Measurements from ENCODE around the gene HSPG2. TPM values are rescaled to one million over a fixed set of nuclear protein-coding genes. Genes with fewer than 3 reads are reported as not detected.

Gene HSPG2
- total RNA-seq, 1 donor from 2014 or later = 1,406 TPM

DNA sequence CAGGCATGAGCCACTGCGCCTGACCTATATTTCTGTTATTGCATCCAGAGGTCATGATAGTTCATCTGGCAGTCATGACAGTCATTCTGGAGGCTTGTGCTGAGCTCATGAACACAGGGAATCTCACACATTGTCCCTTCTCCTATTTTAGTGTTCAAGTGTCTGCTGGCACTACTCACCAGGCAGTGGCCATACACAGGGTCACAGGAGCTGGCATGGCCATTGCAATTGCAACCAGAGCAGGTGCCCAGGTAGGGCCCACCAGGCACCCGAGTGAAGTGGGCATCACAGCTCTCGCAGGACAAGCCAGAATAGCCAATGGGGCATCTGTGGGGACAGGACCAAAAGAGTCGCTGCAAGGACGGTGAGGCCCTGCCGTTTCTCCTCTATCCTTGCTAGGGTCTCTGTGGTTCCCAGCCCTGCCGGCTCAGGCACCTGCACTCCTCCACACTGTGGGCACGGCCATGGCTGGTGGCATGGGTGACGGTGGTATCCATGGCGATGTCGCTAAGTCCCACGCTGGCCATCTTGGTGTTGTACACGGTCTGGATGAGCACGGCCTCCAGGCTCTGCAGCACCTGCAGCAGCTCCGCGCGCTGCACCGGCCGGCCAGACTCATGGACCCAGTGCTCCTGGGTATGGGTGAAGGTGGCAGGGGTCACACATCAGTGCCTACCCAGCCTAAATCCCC is 57.0 kb downstream of the HSPG2 start:
- no peak for DNase-seq

DNA sequence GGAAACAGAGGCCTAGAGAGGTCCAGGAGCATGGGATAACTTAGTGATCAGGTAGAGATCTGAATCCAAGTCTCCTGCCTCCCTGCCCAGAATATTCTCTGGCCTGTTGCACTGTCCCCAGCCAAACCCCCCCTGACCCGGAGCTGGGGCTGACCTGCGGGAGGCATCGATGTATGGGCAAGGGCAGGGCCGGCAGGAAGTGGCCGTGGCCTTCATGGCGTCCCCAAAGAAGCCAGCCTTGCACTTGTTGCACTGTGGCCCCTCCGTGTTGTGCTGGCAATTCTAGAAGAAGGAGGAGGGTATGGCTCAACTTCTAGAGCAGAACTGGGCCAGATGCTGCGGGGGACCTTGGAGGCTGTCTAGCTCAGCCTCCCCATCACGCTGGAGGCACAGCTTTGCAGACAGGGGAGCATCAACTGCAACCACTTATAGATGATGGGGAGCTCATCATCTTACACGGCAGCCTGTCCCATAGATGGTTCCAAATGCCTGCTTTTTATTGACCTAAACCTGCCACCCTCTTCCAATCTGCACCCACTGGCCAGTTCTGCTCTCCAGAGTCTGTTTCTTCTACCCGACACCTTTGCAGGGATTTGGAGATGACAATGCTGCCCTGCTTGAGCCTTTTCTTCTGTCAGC is 58.2 kb downstream of the HSPG2 start:
- DNase-seq = no peak

DNA sequence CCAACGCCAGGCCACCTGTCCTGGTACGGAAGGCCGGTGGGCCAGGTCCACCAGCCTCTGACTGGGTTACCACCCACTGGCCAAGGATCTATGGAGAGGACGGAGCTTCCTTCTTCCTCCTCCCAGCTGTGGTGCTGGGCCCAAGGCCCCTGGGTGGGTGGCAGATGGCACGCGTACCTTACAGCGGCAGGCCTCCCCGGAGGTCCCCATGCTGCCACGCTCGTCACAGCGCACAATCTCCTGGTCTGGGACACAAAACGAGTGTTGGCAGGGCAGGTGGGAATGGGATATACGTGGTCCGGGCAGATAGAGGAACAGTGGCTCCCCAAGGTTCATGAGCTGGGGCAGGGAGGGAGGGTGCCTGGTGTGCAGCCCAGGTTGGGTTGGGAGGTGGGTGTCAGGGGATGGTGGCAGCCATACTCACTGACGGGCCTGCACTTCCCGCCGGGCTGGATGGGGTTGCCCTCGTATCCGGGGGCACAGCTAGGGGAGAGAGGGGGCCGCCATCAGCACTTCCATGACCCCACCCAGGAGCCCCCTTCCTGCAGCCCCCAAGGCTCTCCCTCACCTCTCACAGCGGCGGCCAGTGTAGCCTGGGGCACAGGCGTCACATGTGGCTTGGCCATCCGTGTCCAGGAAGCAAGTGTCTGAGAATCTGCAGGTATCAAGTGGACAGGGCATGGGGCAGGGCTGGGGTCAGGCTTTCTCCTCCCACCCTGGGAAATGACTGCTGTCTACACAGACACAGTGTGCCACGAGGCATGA is 58.9 kb downstream of the HSPG2 start:
- no peak for DNase-seq

DNA sequence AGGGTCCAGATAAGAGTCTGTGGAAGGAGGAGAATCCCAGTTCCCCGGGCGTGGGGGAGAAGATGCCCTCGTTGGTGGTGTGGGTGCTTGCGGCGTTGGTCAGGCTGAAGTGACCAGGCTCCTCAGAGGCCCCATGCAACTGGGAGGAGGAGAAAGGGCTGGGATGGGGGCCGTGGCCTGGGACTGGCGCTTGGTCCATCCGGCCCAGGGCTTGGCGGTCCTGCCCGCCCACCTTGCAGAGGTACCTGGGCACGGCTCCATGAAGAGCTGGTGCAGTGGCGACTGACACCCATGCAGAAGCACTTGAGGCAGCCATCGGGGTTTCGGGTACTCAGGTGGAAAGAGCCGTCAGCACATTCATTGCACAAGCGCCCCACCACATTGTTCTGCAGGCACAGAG is 60.8 kb downstream of the HSPG2 start:
- no peak for DNase-seq

- DNase-seq = no peak
These were observed 61.5 kb downstream of the HSPG2 start for GRCh38 chr1:21875621-21876063.

DNA sequence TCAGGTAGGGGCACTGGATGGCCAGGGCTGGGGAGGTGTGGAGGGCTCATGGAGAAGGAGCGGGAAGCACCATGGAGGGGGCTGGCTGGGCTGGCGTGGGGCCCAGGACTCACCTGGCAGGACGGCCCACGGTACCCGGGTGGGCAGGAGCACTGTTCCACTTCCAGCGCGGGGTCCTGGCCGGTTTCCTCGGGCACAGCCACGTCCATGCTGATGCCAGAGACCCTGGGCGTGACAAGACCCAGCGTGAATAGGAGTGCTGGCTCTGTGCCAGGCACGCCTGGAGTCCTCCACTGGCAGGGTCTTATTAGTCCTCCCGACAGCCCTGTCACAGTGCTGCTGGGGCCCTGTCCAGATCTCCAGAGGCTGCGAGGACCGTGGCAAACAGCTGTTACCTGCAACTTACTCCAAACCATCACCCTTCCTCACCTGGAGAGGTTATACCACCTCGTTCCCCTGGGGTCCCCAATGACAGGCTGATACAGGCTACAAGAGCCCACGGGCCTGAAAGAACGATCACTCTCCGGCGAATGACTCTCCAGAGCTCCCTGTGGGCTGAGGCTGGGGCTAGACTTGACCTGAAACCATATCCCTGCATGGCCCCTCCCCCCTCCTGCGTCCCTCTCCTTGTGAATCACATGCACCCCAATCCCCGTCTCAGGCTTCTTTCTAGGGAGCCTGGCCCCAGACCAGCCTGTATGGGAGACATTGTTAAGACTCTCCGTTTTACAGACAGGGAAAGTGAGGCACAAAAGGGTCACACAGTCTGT is 62.1 kb downstream of the HSPG2 start:
- DNase-seq = no peak

- no peak for DNase-seq
These were observed 62.8 kb downstream of the HSPG2 start for GRCh38 chr1:21874328-21874727.

- no peak for DNase-seq
These were observed 63.3 kb downstream of the HSPG2 start for GRCh38 chr1:21873761-21874160.

GRCh38 chr1:21873174-21873573 is 63.9 kb downstream of the HSPG2 start:
- DNase-seq = no peak

GRCh38 chr1:21872445-21873079 is 64.5 kb downstream of the HSPG2 start:
- DNase-seq = no peak

GRCh38 chr1:21871943-21872342 is 65.2 kb downstream of the HSPG2 start:
- no peak for DNase-seq

DNA sequence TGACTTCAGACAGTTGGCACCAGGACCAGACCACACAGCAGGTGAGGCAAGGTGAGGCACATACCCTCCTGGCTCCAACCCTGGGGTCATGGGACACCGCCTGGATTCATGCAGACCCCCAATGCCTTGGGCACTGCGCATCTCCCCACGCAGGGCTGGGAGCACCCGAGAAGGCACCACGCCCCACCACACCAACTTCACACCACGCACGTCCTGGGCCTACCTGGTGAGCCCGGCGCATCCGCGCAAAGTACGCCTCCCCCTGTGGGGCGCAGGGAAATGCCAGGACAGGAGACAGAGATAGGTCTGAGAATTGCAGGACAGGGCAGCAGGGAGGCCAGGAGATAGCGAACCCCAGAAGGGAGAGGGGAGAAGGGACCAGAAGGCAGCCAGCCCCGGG is 66.5 kb downstream of the HSPG2 start:
- DNase-seq = no peak

GRCh38 chr1:21869620-21870121 is 67.4 kb downstream of the HSPG2 start:
- DNase-seq = peak; percentile 87

DNA sequence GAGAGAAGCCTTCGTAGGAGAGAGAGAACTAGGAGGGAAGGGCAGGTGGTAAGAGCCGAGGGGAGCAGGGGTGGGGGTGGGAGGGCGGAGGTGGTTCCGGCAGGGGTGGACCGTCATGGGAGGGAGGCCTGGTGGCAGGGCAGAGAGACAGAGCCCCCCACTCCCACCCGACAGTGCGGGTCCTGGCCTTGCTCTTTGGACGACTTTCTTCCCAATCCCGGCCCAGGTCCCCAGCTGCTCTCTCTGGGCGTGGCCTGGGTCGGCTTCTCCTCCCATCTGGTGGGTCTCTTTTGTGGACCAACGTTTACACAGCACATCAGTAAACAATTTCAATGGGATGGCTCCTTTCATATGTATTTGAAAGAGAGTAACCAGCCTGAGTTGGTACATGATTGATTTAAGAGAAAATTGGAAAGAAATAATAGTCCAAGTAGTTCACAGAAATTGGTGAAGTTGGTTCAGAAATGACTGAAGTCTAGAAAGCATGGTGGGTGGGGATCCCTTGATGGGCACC is 68.1 kb downstream of the HSPG2 start:
- no peak for DNase-seq

DNA sequence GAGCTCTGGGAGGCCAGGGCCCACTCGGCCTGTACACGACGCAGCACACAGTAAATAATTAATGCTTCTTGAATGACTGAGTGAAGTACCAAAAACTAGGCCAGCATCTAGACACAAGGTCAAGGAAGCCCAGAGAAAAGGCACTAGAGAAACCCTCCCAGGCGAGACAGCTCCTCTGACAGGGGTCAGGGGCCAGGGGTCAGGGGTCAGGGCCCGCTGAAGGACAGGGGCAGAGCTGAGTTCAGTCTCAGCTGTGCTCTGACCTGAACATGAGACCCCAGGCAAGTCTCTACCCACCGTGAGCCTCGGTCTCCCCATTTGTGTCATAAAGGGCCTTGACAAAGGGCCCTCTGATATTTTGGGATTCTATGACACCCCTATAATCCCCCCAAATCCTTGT is 68.6 kb downstream of the HSPG2 start:
- no peak for DNase-seq

GRCh38 chr1:21867451-21867996 is 69.6 kb downstream of the HSPG2 start:
- DNase-seq = no peak

DNA sequence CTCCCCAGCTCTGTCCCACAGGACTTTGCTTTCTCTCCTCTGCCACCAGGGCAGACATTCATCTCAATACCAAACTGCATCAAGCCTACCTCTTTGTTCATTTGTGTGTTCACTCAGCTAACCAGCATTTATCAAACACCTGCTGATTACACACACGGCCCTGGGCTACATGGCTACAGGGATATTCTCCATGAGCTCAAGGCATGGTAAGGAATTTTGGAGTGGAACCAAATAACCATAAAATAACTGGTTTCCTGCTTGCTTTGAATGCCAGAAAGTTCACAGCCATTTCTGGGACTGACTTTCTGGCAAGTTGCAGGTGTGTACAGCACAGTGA is 70.4 kb downstream of the HSPG2 start:
- DNase-seq = no peak

- DNase-seq = no peak
These were observed 71.0 kb downstream of the HSPG2 start for GRCh38 chr1:21865943-21866706.

DNA sequence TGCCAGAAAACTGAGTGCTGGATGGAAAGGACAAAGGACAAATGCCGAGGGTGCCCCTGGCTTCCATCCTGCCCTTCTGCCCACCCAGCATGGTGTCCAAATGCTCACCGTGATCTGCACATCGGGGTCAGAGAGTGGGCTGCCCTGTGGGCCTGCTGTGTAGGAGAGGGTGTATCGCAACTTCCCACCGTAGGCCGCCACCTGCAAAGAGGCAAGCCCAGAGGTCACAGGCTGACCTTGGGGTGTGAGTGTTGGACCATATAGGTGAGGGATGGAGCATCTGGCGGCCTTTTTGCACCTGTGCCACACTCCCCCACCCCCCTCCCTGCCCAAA is 71.5 kb downstream of the HSPG2 start:
- no peak for DNase-seq

GRCh38 chr1:21864730-21865129 is 72.4 kb downstream of the HSPG2 start:
- no peak for DNase-seq

- no peak for DNase-seq
These were observed 73.1 kb downstream of the HSPG2 start for GRCh38 chr1:21863981-21864380.

Data from dermis blood vessel endothelial cell (primary cell).